ENCODE results near the gene SLC30A7.
"Not testable (repeated sequence)": the region's sequence is repeated elsewhere in the genome, so short reads cannot be mapped to it uniquely, and the experiment has no call there.

DNA sequence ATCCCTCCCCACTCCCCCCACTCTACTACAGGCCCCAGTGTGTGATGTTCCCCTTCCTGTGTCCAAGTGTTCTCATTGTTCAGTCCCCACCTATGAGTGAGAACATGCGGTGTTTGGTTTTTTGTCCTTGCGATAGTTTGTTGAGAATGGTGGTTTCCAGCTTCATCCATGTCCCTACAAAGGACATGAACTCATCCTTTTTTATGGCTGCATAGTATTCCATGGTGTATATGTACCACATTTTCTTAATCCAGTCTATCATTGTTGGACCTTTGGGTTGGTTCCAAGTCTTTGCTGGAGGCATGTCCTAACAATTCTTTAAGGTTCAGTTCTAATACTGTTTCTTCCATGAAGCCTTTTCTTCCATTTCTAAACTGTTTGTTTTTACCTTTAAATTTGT lies 37.7 kb downstream of the SLC30A7 start:
- TF ChIP-seq, protein P1, sequence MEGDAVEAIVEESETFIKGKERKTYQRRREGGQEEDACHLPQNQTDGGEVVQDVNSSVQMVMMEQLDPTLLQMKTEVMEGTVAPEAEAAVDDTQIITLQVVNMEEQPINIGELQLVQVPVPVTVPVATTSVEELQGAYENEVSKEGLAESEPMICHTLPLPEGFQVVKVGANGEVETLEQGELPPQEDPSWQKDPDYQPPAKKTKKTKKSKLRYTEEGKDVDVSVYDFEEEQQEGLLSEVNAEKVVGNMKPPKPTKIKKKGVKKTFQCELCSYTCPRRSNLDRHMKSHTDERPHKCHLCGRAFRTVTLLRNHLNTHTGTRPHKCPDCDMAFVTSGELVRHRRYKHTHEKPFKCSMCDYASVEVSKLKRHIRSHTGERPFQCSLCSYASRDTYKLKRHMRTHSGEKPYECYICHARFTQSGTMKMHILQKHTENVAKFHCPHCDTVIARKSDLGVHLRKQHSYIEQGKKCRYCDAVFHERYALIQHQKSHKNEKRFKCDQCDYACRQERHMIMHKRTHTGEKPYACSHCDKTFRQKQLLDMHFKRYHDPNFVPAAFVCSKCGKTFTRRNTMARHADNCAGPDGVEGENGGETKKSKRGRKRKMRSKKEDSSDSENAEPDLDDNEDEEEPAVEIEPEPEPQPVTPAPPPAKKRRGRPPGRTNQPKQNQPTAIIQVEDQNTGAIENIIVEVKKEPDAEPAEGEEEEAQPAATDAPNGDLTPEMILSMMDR (IDR thresholded peaks at IDR 0.05), result not testable (repeated sequence)
- not testable (repeated sequence) for TF ChIP-seq ZFX (IDR thresholded peaks at IDR 0.05; ENCODE audit: borderline replicate concordance)
